Mammary epithelial cell (primary cell): ENCODE data around the gene ABCB8.

ENCODE experiments used
- CTCF ChIP-seq, 2 donors: IDR thresholded peaks in 1 of 2; conservative IDR thresholded peaks in 1 of 2; 2 replicates each; pipeline ENCODE4 v1.5.1; 2011 to 2012; ENCODE audit warnings: inconsistent platforms in 2 of 2, low read length in 2 of 2, mild to moderate bottlenecking in 2 of 2, control low read depth in 1 of 2, low read depth in 1 of 2; ENCODE audit not compliant: insufficient read depth in 1 of 2; ENCODE audit errors: extremely low read depth in 1 of 2
- EZH2 ChIP-seq: IDR thresholded peaks from 2 replicates; pipeline ENCODE4 v1.6.1; 2012; ENCODE audit warnings: low read length, inconsistent platforms, borderline replicate concordance

DNA sequence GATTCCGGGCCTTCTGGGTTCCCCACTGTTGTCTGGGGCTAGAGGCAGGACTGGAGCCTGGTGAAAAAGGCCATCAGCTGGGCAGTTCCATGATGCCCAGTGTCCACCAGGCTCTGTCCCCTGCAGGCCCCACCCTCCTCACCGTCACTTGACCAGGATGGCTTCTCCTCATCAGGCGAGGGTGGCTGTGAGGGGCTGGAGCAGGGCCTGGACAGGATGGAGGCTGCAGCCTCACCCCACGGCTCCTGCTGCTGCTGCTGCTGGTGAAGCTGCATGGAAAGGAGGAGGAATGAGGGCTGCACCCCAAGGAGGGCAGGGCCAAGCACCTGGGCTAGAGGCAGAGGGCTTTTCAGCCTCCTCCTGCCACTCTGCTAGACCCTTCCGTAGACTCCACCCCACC lies 12.3 kb upstream of the ABCB8 start:
- TF ChIP-seq CTCF (conservative IDR thresholded peaks at IDR 0.05 in 1 of 2, IDR thresholded peaks at IDR 0.05 in 1 of 2; ENCODE audit: extremely low read depth in 1 of 2, insufficient read depth in 1 of 2, low read depth in 1 of 2, low read length in 2 of 2) (no peak), EZH2 (no peak)
